SH-SY5Y (cell line): ENCODE results near the gene MTR.

Source experiments
- GATA2 ChIP-seq: IDR thresholded peaks from 2 replicates; pipeline ENCODE4 v1.6.1; 2011; ENCODE audit warnings: mild to moderate bottlenecking, low read depth, low read length
- GATA3 ChIP-seq: IDR thresholded peaks from 2 replicates; pipeline ENCODE4 v1.6.1; 2011; ENCODE audit warnings: low read depth, mild to moderate bottlenecking, low read length, moderate library complexity

DNA sequence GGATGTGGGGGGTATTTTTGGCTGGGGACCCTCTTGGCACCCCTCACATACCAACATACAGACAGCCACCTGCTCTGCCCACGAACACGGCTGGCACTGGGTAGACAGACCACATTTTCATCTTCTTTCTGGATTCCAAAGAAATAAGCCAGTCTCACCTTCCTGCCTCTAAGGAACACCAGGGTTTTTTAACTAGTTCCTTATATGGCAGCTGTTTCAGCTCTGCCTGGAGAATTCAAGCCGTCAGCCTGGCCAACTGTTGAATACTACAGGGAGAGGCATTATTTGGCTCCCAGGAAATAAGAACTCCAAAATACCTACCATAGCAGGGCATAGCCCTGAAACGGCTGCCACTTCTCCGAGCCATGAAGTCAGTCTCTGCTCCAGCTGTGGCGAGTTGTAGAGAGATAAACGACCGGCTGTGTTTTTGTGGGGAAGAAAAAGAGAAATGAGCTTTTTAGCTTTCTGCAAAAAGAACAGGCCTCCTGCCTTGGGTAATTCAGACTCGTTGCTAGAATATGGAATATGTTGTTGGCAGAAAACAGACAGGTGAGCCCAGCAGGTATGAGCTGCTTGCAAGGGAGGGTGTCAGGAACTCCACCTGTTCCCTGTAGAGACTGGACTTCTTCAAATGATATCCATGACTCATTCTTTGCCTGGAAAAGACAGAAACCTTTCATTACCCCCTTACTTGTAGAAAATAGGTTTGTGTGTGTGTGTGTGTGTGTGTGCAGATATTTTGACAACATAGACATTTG lies 157.3 kb downstream of the MTR start:
- TF ChIP-seq GATA3 = no peak
- no peak for TF ChIP-seq GATA2
